Measurements from ENCODE around the gene CD40LG.

- TF ChIP-seq POLR2A (IDR thresholded peaks at IDR 0.05) = no peak
- TF ChIP-seq, protein P1, sequence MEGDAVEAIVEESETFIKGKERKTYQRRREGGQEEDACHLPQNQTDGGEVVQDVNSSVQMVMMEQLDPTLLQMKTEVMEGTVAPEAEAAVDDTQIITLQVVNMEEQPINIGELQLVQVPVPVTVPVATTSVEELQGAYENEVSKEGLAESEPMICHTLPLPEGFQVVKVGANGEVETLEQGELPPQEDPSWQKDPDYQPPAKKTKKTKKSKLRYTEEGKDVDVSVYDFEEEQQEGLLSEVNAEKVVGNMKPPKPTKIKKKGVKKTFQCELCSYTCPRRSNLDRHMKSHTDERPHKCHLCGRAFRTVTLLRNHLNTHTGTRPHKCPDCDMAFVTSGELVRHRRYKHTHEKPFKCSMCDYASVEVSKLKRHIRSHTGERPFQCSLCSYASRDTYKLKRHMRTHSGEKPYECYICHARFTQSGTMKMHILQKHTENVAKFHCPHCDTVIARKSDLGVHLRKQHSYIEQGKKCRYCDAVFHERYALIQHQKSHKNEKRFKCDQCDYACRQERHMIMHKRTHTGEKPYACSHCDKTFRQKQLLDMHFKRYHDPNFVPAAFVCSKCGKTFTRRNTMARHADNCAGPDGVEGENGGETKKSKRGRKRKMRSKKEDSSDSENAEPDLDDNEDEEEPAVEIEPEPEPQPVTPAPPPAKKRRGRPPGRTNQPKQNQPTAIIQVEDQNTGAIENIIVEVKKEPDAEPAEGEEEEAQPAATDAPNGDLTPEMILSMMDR (IDR thresholded peaks at IDR 0.05) = no peak
Measured at GRCh38 chrX:136674270-136674985, 26.5 kb downstream of the CD40LG start.
